VCaP (cell line): Measurements from ENCODE around the gene SYT12.

Source experiments
- H3K27ac ChIP-seq: fragments of 450-650 bp; 2 replicates; pipeline ENCODE4 v1.5.1; 2017
- TF ChIP-seq, protein P1 (sequence below): fragments of 450-650 bp; conservative IDR thresholded peaks from 2 replicates; pipeline ENCODE4 v1.5.1; 2017; ENCODE audit warnings: mild to moderate bottlenecking, moderate library complexity

Gene SYT12

DNA sequence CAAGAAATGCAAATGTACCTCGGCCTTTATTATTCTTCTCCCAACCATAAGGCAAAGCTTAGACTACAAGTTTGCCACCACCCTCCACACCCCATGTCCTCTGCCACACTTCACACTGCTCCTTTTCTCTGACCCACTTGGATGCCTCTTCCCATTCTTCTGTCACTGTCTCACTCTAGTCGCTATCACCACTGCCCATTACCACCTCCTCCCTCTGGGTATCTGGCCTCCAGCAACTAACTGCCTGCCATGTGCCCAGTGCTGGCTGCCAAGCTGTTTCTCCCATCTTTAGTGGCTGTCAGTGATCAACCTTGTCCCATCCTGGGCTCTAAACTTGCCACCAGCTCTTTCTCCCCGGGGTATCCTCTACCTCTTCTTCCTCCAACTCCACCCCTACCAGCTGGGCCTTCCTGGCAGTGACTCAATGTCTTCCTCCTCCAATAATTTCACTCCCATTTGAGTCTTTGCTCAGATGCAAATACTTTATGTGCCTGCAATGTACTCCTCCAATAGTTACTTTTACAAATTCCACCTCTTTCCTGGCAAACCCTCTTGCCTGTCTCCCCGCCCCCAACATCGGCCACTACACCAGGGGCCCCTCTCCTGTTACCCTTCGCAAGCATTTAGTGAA lies 76.0 kb downstream of the SYT12 start:
- H3K27ac ChIP-seq, result no peak overlapping the region
- TF ChIP-seq, protein P1, sequence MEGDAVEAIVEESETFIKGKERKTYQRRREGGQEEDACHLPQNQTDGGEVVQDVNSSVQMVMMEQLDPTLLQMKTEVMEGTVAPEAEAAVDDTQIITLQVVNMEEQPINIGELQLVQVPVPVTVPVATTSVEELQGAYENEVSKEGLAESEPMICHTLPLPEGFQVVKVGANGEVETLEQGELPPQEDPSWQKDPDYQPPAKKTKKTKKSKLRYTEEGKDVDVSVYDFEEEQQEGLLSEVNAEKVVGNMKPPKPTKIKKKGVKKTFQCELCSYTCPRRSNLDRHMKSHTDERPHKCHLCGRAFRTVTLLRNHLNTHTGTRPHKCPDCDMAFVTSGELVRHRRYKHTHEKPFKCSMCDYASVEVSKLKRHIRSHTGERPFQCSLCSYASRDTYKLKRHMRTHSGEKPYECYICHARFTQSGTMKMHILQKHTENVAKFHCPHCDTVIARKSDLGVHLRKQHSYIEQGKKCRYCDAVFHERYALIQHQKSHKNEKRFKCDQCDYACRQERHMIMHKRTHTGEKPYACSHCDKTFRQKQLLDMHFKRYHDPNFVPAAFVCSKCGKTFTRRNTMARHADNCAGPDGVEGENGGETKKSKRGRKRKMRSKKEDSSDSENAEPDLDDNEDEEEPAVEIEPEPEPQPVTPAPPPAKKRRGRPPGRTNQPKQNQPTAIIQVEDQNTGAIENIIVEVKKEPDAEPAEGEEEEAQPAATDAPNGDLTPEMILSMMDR, result no peak

DNA sequence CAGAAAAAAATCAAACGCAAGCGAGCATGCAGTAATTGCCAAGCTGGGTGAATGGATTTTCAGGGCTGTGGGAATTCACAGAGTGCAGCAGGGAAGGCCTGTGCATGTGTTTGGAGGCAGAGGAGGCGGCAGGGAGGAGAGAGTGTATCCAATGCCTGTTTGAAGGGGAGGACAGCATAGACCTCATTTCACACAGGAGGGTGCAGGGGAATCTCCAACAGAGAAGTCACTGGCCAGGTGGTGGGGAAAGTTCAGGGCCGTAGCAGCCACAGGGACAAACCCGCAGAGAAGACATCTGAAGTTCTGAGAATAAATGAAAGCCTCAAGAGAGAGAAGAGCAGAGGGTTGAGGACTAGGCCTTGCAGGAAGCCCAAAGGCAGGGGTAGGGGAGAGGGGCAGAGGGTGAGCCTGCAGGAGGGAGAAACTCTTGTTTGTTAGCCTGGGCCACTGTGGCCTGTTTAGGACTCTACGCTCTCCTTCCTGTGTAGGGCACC lies 76.9 kb downstream of the SYT12 start:
- TF ChIP-seq, protein P1, result no peak
- no peak overlapping the region for H3K27ac ChIP-seq
